Measurements from ENCODE around the gene RBM44. TPM values are rescaled to one million over a fixed set of nuclear protein-coding genes. Genes with fewer than 3 reads are reported as not detected.

The RBM44 gene
- total and polyA plus RNA-seq, 8 donors = 0.41 to 1.6 (median 1.1) TPM

- no peaks in the 10 kb centered on the region for H3K36me3 ChIP-seq
- intact Hi-C loops (cut with DNase I) = no loop called here
- H3K4me3 ChIP-seq = peak overlapping the region; percentile 30 to 34
- peaks cover 4 to 65% of the 10 kb centered on the region in 2 donors for H3K27me3 ChIP-seq
- TF ChIP-seq CTCF (IDR thresholded peaks at IDR 0.05) = no peak
- peak; percentile 6 for ATAC-seq
- peak in 1 of 4 donors; percentile 58 for DNase-seq
- H3K9me3 ChIP-seq = no peaks in the 10 kb centered on the region
- peaks cover 4 to 22% of the 10 kb centered on the region in 2 donors for H3K4me1 ChIP-seq
- no peak overlapping the region for H3K27ac ChIP-seq
These were observed 61.8 kb downstream of the RBM44 start for GRCh38 chr2:237860273-237860935.

DNA sequence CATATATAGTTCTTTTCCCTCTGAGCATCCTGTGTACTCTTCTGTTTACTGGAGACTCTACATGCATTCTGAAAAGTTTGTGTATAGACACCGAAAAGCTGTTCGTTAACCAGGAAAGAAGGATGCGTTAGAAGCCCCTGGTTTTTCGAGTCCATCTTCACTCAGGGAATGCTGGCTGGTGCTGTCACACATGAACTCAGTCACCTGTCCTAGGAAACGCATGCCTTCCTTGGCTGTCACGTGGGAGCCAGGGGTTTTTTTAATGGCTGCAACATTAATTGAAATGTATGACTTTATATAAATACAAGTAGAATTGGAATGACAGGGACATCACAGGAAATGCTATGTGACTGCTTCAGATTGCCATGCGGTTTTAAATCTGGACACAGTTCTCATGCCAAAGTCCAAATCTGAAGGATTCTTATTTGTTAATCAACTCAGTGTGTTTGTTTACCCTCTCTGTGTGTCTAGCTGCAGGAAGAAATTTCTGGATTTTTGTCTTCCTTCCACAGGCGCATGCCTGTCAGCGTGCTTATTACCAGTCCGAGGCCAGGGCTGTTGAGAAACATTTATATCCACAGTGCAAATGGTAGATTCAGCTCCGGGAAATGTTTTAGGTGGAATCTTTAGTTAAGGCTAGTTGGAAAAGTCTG is 63.4 kb downstream of the RBM44 start:
- Histone ChIP-seq H3K9me3 (no peaks in the 10 kb centered on the region), H3K27ac (no peak overlapping the region), H3K4me1 (peaks cover 4 to 22% of the 10 kb centered on the region in 2 donors), H3K4me3 (no peak overlapping the region), H3K27me3 (peaks cover 4 to 65% of the 10 kb centered on the region in 2 donors), H3K36me3 (no peaks in the 10 kb centered on the region)
- no peak for TF ChIP-seq CTCF (IDR thresholded peaks at IDR 0.05)
- ATAC-seq = no peak
- intact Hi-C loops (cut with DNase I) = no loop called here
- DNase-seq = no peak

DNA sequence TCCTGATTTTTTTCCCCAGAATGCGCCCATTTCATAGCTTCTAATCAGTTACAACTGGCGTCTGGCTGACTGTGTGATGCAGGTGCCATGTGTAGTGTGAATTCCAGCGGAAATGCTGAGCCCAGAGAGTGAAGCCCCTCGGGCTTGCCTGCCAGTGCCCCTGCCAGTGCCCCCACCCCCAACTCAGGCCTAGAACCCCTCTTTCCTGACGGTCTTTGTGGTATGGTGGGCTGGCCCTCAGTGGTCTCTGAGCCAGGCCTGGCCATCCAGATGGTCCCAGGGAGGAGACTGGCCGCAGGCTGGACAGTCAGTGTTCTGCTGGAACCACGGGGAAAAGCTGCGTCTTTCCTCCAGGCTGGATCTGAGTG is 63.9 kb downstream of the RBM44 start:
- H3K4me3 ChIP-seq = no peak overlapping the region
- intact Hi-C loops (cut with DNase I) = no loop called here

GRCh38 chr2:237863102-237863511 is 64.5 kb downstream of the RBM44 start:
- no peak for TF ChIP-seq CTCF (IDR thresholded peaks at IDR 0.05)
- intact Hi-C loops (cut with DNase I) = no loop called here
- peaks cover 4 to 22% of the 10 kb centered on the region in 2 donors for H3K4me1 ChIP-seq
- peak in 1 of 4 donors; percentile 61 for DNase-seq
- H3K27me3 ChIP-seq = peaks cover 4 to 60% of the 10 kb centered on the region in 2 donors
- H3K4me3 ChIP-seq = no peak overlapping the region
- no peaks in the 10 kb centered on the region for H3K36me3 ChIP-seq
- H3K27ac ChIP-seq = no peak overlapping the region
- ATAC-seq = no peak
- H3K9me3 ChIP-seq = no peaks in the 10 kb centered on the region

More for the DNA sequence above, 63.9 kb downstream of the RBM44 start:
- DNase-seq (peak in 1 of 4 donors; percentile 38), ATAC-seq (no peak)
- no peak for TF ChIP-seq CTCF (IDR thresholded peaks at IDR 0.05)
- Histone ChIP-seq H3K9me3 (no peaks in the 10 kb centered on the region), H3K27me3 (peaks cover 4 to 65% of the 10 kb centered on the region in 2 donors), H3K4me1 (peaks cover 4 to 22% of the 10 kb centered on the region in 2 donors), H3K27ac (no peak overlapping the region), H3K36me3 (no peaks in the 10 kb centered on the region)

DNA sequence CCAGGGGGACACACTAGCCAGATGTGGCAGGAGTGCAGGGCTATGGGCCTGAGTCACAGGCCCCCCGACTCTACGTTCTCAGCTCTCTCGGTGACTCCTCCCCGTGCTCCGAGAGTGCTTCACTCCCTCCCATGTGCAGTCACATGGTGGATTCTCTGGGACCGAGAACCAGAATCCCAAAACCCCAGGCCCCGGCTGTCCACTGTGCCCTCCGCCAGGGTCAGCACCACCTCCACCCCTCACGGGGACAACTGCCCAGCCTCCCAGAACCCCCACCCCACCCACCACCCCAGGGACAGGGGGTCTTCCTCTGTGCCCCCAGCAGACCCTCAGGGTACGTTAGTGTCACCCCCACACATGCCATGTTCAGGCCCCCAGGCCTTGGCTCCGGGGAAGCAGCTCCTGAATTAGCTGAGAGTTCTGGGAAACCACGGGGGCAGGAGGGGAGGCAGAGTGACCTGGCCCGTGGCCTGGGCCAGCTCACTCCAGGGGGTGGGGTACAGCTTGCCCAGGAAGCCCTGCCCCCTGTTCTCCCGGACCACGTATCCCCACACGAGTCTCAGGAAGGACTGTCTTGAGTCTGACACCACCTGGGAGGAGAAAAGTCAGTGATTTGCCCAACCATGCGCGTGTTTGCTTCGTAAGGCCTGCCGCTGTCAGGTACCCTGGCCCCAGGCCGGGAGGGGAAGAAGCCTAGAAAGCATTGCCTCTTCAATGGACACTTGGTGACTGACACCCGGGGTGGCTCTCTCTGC is 65.3 kb downstream of the RBM44 start:
- DNase-seq (peak in 1 of 4 donors; percentile 54), ATAC-seq (no peak)
- Histone ChIP-seq H3K36me3 (no peaks in the 10 kb centered on the region), H3K27me3 (peaks cover 4 to 55% of the 10 kb centered on the region in 2 donors), H3K27ac (no peak overlapping the region), H3K9me3 (no peaks in the 10 kb centered on the region), H3K4me3 (no peak overlapping the region), H3K4me1 (peaks cover 4 to 18% of the 10 kb centered on the region in 2 donors)
- no peak for TF ChIP-seq CTCF (IDR thresholded peaks at IDR 0.05)
- intact Hi-C loops (cut with DNase I) = no loop called here
